H1 (cell line): Measurements from ENCODE around the gene RER1. TPM values are rescaled to one million over a fixed set of nuclear protein-coding genes. Genes with fewer than 3 reads are reported as not detected.

Source experiments
- CTCF ChIA-PET: fragments of 300-600 bp; sonication (Branson Sonifier 250); formaldehyde crosslinking; loops from one replicate; lab custom pipeline; 2021; ENCODE audit not compliant: partially characterized antibody; lab: Charles Lee
- POLR2A ChIA-PET: fragments of 300-600 bp; sonication (Branson Sonifier 250); formaldehyde crosslinking; loops from one replicate; lab custom pipeline; 2021; ENCODE audit warnings: inconsistent platforms; ENCODE audit not compliant: partially characterized antibody; lab: Charles Lee
- DNase-seq, 2 experiments: peaks; one replicate each; pipeline versions ENCODE4 v3.0.0 to v3.0.0-alpha.2; 2010 to 2022; ENCODE audit warnings: low spot score in 2 of 2, low read depth in 1 of 2, mixed read lengths in 1 of 2
- FAIRE-seq: peaks from 2 replicates; lab custom pipeline; 2011; peaks lifted over from hg19 to GRCh38; lab: Jason Lieb, UNC
- H2AFZ ChIP-seq: 2 replicates; pipeline ENCODE4 v1.8.1; 2012; ENCODE audit warnings: low read length, inconsistent platforms
- H2AK5ac ChIP-seq: 2 replicates; pipeline ENCODE4 v1.6.1; 2013; ENCODE audit warnings: low read depth, low read length
- H2BK120ac ChIP-seq: replicated peaks from 2 replicates; pipeline ENCODE3; 2013; ENCODE audit warnings: low read depth, low read length, inconsistent platforms
- H2BK12ac ChIP-seq: 2 replicates; pipeline ENCODE4 v1.6.1; 2013; ENCODE audit warnings: low read depth, low read length
- H2BK15ac ChIP-seq: 2 replicates; pipeline ENCODE4 v1.6.1; 2013; ENCODE audit warnings: low read length
- H2BK20ac ChIP-seq: 2 replicates; pipeline ENCODE4 v1.6.1; 2013; ENCODE audit warnings: low read length
- H2BK5ac ChIP-seq: 2 replicates; pipeline ENCODE4 v1.6.1; 2013; ENCODE audit warnings: low read depth, low read length
- H3K14ac ChIP-seq: 2 replicates; pipeline ENCODE4 v1.6.1; 2013; ENCODE audit warnings: inconsistent platforms; ENCODE audit not compliant: insufficient read length
- H3K18ac ChIP-seq: 2 replicates; pipeline ENCODE4 v1.6.1; 2013; ENCODE audit warnings: low read length; ENCODE audit errors: extremely low read depth
- H3K23ac ChIP-seq: 2 replicates; pipeline ENCODE4 v1.6.1; 2013; ENCODE audit warnings: inconsistent platforms; ENCODE audit not compliant: insufficient read length
- H3K23me2 ChIP-seq: 2 replicates; pipeline ENCODE4 v1.6.1; 2013; ENCODE audit warnings: low read depth, low read length
- H3K27ac ChIP-seq: 2 replicates; pipeline ENCODE4 v1.6.1; 2011; ENCODE audit warnings: low read depth, low read length, inconsistent platforms
- H3K27me3 ChIP-seq, 4 experiments: replicated peaks in 1 of 4; 1 replicate in 1 of 4; 2 replicates in 3 of 4; pipeline versions ENCODE4 v1.6.1 to v1.8.1; 2011 to 2013; ENCODE audit warnings: low read length in 3 of 4, mild to moderate bottlenecking in 3 of 4, inconsistent platforms in 2 of 4, mixed read lengths in 2 of 4, moderate library complexity in 1 of 4; ENCODE audit not compliant: control insufficient read depth in 3 of 4, insufficient read depth in 3 of 4; ENCODE audit errors: extremely low read depth in 1 of 4
- H3K36me3 ChIP-seq, 4 experiments: 2 replicates each; pipeline versions ENCODE4 v1.6.1 to v1.8.1; 2011 to 2013; ENCODE audit warnings: mild to moderate bottlenecking in 4 of 4, low read length in 3 of 4, moderate library complexity in 2 of 4, control low read depth in 1 of 4, inconsistent platforms in 1 of 4; ENCODE audit not compliant: insufficient read depth in 4 of 4, control insufficient read depth in 2 of 4
- H3K4ac ChIP-seq: replicated peaks from 2 replicates; pipeline ENCODE3; 2013; ENCODE audit warnings: low read length, low read depth, mixed read lengths, inconsistent platforms; ENCODE audit not compliant: insufficient read length
- H3K4me1 ChIP-seq, 4 experiments: replicated peaks in 1 of 4; 1 replicate in 1 of 4; 2 replicates in 3 of 4; pipeline versions ENCODE4 v1.6.1 to v1.8.1; 2011 to 2013; ENCODE audit warnings: low read length in 3 of 4, inconsistent platforms in 2 of 4, mixed read lengths in 1 of 4; ENCODE audit not compliant: insufficient read depth in 4 of 4, control insufficient read depth in 3 of 4
- H3K4me2 ChIP-seq, 2 experiments: 2 replicates each; pipeline versions ENCODE4 v1.6.1 to v1.8.1; 2011 to 2013; ENCODE audit warnings: low read depth in 2 of 2, low read length in 2 of 2, control low read depth in 1 of 2, inconsistent platforms in 1 of 2, mild to moderate bottlenecking in 1 of 2; ENCODE audit not compliant: insufficient read depth in 1 of 2
- H3K4me3 ChIP-seq, 4 experiments: fragments of 200-600, 300-600 bp in 1 of 4; sonication (generic), shearing (Covaris generic), sonication (Bioruptor Twin) in 1 of 4; 2 replicates each; pipeline versions ENCODE4 v1.5.1 to v1.8.1; 2011 to 2016; ENCODE audit warnings: low read length in 4 of 4, low read depth in 3 of 4, control low read depth in 2 of 4, inconsistent platforms in 2 of 4, mild to moderate bottlenecking in 2 of 4, mixed read lengths in 1 of 4, moderate library complexity in 1 of 4; ENCODE audit not compliant: insufficient read depth in 2 of 4; ENCODE audit errors: extremely low read depth in 1 of 4
- H3K56ac ChIP-seq: replicated peaks from 2 replicates; pipeline ENCODE3; 2013; ENCODE audit warnings: low read depth, mild to moderate bottlenecking, mixed read lengths, low read length, inconsistent platforms; ENCODE audit not compliant: insufficient read length
- H3K79me1 ChIP-seq: 2 replicates; pipeline ENCODE4 v1.6.1; 2013; ENCODE audit warnings: low read depth, low read length, control low read depth
- H3K79me2 ChIP-seq, 2 experiments: 2 replicates each; pipeline versions ENCODE4 v1.6.1 to v1.8.1; 2012 to 2013; ENCODE audit warnings: low read length in 2 of 2, mild to moderate bottlenecking in 2 of 2, inconsistent platforms in 1 of 2; ENCODE audit not compliant: insufficient read depth in 2 of 2, control insufficient read depth in 1 of 2
- H3K9ac ChIP-seq, 4 experiments: replicated peaks in 1 of 4; 1 replicate in 1 of 4; 2 replicates in 3 of 4; pipeline versions ENCODE4 v1.6.1 to v1.8.1; 2011 to 2013; ENCODE audit warnings: low read depth in 3 of 4, low read length in 3 of 4, control low read depth in 2 of 4, mild to moderate bottlenecking in 2 of 4, moderate library complexity in 2 of 4, inconsistent platforms in 1 of 4; ENCODE audit errors: extremely low read depth in 1 of 4
- H3K9me3 ChIP-seq, 2 experiments: 2 replicates each; pipeline versions ENCODE4 v1.6.1 to v1.8.1; 2012 to 2013; ENCODE audit warnings: mild to moderate bottlenecking in 2 of 2, moderate library complexity in 2 of 2, control low read depth in 1 of 2, inconsistent platforms in 1 of 2, low read depth in 1 of 2, low read length in 1 of 2, mixed read lengths in 1 of 2; ENCODE audit not compliant: insufficient read depth in 2 of 2
- H4K20me1 ChIP-seq, 2 experiments: replicated peaks in 1 of 2; 2 replicates each; pipeline versions ENCODE3 to v1.8.1; 2011 to 2013; ENCODE audit warnings: inconsistent platforms in 2 of 2, low read length in 2 of 2, mild to moderate bottlenecking in 1 of 2; ENCODE audit not compliant: insufficient read depth in 2 of 2, control insufficient read depth in 1 of 2
- H4K5ac ChIP-seq: 2 replicates; pipeline ENCODE4 v1.6.1; 2013; ENCODE audit warnings: low read length, low read depth, mixed read lengths, inconsistent platforms; ENCODE audit not compliant: insufficient read length
- H4K8ac ChIP-seq: 2 replicates; pipeline ENCODE4 v1.8.0; 2013; ENCODE audit warnings: mild to moderate bottlenecking, moderate library complexity, low read length, inconsistent platforms; ENCODE audit not compliant: insufficient read depth; ENCODE audit errors: extremely low read depth
- H4K91ac ChIP-seq: replicated peaks from 2 replicates; pipeline ENCODE3; 2013; ENCODE audit warnings: low read length, mixed read lengths, inconsistent platforms; ENCODE audit not compliant: insufficient read length
- KDM4A ChIP-seq: IDR thresholded peaks from one replicate; pipeline ENCODE4 v1.7.1; 2012; ENCODE audit warnings: low read depth, mild to moderate bottlenecking, moderate library complexity, low read length, inconsistent platforms; ENCODE audit not compliant: severe bottlenecking
- POLR2A ChIP-seq, 2 experiments: IDR thresholded peaks; 1 replicate in 1 of 2; 2 replicates in 1 of 2; pipeline ENCODE4 v1.6.1; 2011; ENCODE audit warnings: low read depth in 2 of 2, low read length in 2 of 2, mild to moderate bottlenecking in 2 of 2; ENCODE audit errors: control extremely low read depth in 1 of 2
- WGBS, 2 experiments: shearing (Covaris generic) in 1 of 2; methylation state at CpG; one replicate each; pipeline versions ENCODE4 v1.1.6 to v1.1.7; 2013 to 2015; ENCODE audit warnings: low lambda C conversion rate in 2 of 2, mixed read lengths in 2 of 2, inconsistent platforms in 1 of 2, low coverage in 1 of 2, missing lambda C conversion rate in 1 of 2; ENCODE audit not compliant: insufficient replicate concordance in 2 of 2, insufficient coverage in 1 of 2, insufficient read length in 1 of 2; ENCODE audit errors: extremely low coverage in 1 of 2, missing lambda C conversion rate in 1 of 2; 5-methylcytosine and 5-hydroxymethylcytosine counted together
- polyA plus RNA-seq, 7 experiments: library from polyadenylated mRNA; depleted of rRNA in 3 of 7; stranded (reverse) in 5 of 7; unstranded in 2 of 7; fragments of >200 nt in 5 of 7; fragments of 200-250 nt in 2 of 7; gene quantifications; 1 replicate in 5 of 7; 2 replicates in 1 of 7; 4 replicates in 1 of 7; pipeline versions ENCODE4 v1.2.1 to v1.2.3, GENCODE V29; 2011 to 2013; ENCODE audit warnings: missing spikeins in 2 of 7, mixed read lengths in 2 of 7
- total RNA-seq: library from RNA; stranded (reverse); fragmentation: NEBNext Ultra II Directional; extraction: Animal tissue kit (Norgen Biotek cat#: 25700); gene quantifications from 2 replicates; pipeline ENCODE4 v1.2.1, GENCODE V29; 2021

The RER1 gene
- total and polyA plus RNA-seq, 2 of the 8 experiments (the other 6 are each of a cell fraction or from before 2014, with no cell fraction given) = 102 to 134 TPM

DNA sequence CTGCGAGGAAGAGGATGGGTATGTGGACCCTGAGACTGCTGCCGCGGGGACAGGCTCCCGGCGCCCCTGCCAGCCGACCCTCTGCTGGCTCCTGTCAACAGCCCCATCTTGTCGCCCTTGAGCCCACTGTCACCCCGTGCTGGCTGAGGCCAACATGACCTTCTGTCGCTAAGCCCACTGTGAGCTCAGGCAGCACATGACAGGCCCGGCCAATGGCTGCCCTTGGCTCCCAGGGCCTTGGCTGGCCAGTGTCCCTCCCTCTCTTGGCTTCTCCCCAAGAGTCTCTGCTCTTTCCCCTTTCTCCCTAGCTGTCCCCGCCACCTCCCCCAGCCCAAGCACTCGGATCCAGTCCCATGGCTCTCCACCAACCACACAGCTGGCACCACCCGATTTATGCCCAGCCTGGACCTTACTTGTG lies 17.2 kb downstream of the RER1 start:
- no peak overlapping the region for H3K4ac ChIP-seq
- ChIA-PET POLR2A (interaction anchor here (1.0 to 4.4 kb wide), 5 partner anchors 11 to 51 kb away, joined by 3 to 29 read pairs (median 3); no protein-coding TSS in a partner anchor), CTCF (no interaction called here)
- no peak overlapping the region for H3K18ac ChIP-seq
- H2AFZ ChIP-seq = no peak overlapping the region
- H4K20me1 ChIP-seq = peaks cover 4 to 13% of the 10 kb centered on the region in 2 experiments
- peaks cover 15% of the 10 kb centered on the region for H3K23me2 ChIP-seq
- WGBS, 2 experiments = 91% methylated on average over 10 of the region's 13 CpGs; no CpG with 5 or more reads in 1 of the 2 experiments
- H3K4me2 ChIP-seq = no peak overlapping the region
- H3K79me1 ChIP-seq = no peaks in the 10 kb centered on the region
- H3K9ac ChIP-seq = no peak overlapping the region
- no peak for TF ChIP-seq KDM4A
- TF ChIP-seq POLR2A (IDR thresholded peaks at IDR 0.05; ENCODE audit: control extremely low read depth in 1 of 2, low read depth in 2 of 2, low read length in 2 of 2) = peak in 1 of 2 experiments; percentile 23; a peak in 1 of 3 replicates
- H3K23ac ChIP-seq = no peak overlapping the region
- no peak overlapping the region for H2AK5ac ChIP-seq
- no peaks in the 10 kb centered on the region for H3K9me3 ChIP-seq
- H2BK120ac ChIP-seq = no peak overlapping the region
- H3K36me3 ChIP-seq = peaks cover 17 to 32% (median 25%) of the 10 kb centered on the region in 4 experiments; a peak in 7 of 8 replicates
- no peak overlapping the region for H4K5ac ChIP-seq
- H3K4me3 ChIP-seq = no peak overlapping the region
- H2BK20ac ChIP-seq = no peak overlapping the region
- no peak overlapping the region for H4K91ac ChIP-seq
- H3K27me3 ChIP-seq = no peaks in the 10 kb centered on the region
- H2BK12ac ChIP-seq = no peak overlapping the region
- no peak overlapping the region for H3K14ac ChIP-seq
- no peak overlapping the region for H4K8ac ChIP-seq
- no peak overlapping the region for H3K27ac ChIP-seq
- H3K79me2 ChIP-seq = peaks cover 0 to 6% of the 10 kb centered on the region in 2 experiments; a peak in 1 of 4 replicates
- FAIRE-seq (no peak), DNase-seq (no peak)
- H2BK5ac ChIP-seq = no peak overlapping the region
- H2BK15ac ChIP-seq = no peak overlapping the region
- H3K4me1 ChIP-seq = peaks cover 0 to 10% (median 7%) of the 10 kb centered on the region in 4 experiments; a peak in 5 of 7 replicates
- H3K56ac ChIP-seq = no peak overlapping the region
